Measurements from ENCODE around the gene HPD. TPM values are rescaled to one million over a fixed set of nuclear protein-coding genes. Genes with fewer than 3 reads are reported as not detected.

HPD gene
- total RNA-seq: 1 to 10 TPM in 7 of 9 donors, under 1 TPM in 2; 0.36 to 2.2 (median 1.5) TPM
- 1 to 10 TPM in 1 of 2 donors, under 1 TPM in 1; 0.55 to 1.1 TPM for polyA plus RNA-seq
- long read RNA-seq, donor 1, partial matches to known transcripts: 3 of 3 reads
- long read RNA-seq, donor 1, other reads (novel, unspliced or antisense): 0 of 3 reads
- long read RNA-seq, donor 2, partial matches to known transcripts: 0 of 3 reads
- long read RNA-seq, donor 2, other reads (novel, unspliced or antisense): 2 of 3 reads
- long read RNA-seq, donor 3: 0 reads

DNA sequence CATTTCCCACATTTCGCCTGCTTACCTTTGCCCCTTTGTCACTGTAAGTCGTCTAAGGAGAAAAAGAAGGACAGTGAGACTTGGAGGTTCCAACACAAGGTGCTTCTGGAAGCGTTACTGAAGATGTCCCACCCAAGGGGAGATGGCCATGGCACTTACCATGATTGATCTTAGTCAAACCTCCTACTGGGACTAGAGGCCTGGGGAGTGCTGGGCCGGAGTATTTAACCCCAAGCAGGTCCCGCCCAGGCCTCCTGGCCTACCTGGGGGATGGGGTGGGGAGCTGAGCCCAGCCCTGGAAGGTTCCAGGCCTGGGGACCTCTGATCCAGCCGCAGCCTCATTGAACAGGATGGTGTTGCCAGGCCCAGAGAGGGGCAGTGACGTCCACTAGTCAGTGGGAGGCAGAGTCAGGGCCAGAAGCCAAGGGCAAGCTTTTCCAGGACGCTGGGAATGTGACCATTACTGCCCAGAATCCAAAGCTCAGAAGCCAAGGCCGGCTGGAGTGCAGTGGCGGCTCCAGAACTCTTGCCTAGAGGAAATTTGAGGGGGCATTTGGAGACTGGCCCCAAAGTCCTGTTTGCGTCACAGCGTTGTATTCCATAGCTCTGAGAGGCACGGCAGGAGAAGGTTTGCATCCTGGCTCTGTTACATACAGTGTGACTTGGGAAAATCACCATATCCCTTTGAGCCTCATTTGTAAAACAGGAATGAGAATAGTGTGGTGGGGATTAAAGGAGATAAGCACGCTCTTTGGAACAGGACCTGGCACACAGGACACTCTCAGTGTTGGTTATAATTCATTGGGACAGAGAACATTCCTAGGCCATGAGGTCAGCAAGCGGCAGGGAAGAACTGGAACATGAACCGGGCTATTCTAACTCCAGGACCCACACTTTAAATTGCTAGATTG lies at the start of gene HPD:
TSS of gene HPD (minus strand) at position 198 of the 911 bp plus-strand sequence. CDS start at position 162, 36 bp downstream.
- Histone ChIP-seq H3K4me1 (peaks cover 0 to 19% (median 13%) of the 10 kb centered on the region in 12 donors), H3K27ac (peak within 1 kb of the TSS; percentile 52 to 87 (median 79)), H3K36me3 (no peaks in the 10 kb centered on the region), H3K4me3 (peak within 1 kb of the TSS in 1 of 12 donors; percentile 1), H3K27me3 (no peaks in the 10 kb centered on the region), H3K9me3 (no peaks in the 10 kb centered on the region)
- DNase-seq: peak; percentile 65 to 80 (median 73)
- 49 to 62% (median 53%) methylated on average over 13 to 16 of the region's 16 CpGs for whole genome bisulfite sequencing, 4 donors
- peak; percentile 91 to 94 (median 92) for ATAC-seq
- intact Hi-C loops (cut with DNase I): no loop called here
- TF ChIP-seq, protein P1, sequence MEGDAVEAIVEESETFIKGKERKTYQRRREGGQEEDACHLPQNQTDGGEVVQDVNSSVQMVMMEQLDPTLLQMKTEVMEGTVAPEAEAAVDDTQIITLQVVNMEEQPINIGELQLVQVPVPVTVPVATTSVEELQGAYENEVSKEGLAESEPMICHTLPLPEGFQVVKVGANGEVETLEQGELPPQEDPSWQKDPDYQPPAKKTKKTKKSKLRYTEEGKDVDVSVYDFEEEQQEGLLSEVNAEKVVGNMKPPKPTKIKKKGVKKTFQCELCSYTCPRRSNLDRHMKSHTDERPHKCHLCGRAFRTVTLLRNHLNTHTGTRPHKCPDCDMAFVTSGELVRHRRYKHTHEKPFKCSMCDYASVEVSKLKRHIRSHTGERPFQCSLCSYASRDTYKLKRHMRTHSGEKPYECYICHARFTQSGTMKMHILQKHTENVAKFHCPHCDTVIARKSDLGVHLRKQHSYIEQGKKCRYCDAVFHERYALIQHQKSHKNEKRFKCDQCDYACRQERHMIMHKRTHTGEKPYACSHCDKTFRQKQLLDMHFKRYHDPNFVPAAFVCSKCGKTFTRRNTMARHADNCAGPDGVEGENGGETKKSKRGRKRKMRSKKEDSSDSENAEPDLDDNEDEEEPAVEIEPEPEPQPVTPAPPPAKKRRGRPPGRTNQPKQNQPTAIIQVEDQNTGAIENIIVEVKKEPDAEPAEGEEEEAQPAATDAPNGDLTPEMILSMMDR (IDR thresholded peaks at IDR 0.05): no peak
- TF ChIP-seq POLR2A (IDR thresholded peaks at IDR 0.05): no peak

DNA sequence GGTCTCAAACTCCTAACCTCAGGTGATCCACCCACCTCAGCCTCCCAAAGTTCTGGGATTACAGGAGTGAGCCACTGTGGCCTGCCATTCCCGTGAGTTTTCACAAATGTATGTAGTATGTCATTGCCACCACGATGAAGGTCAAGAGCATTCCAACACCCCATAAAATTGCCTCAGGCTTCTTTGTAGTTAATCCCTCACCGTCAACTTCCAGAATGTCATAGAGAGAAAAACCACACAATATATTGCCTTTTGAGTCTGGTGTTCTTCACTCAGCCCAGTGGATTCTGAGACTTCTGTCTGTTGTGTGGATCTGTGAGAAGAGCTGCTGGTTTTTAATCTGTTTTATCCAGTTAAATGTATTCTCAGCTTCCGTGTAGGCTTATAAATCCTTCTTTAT lies 47.1 kb upstream of the HPD start:
- TF ChIP-seq, protein P1 (IDR thresholded peaks at IDR 0.05): no peak
- TF ChIP-seq POLR2A (IDR thresholded peaks at IDR 0.05): no peak
- intact Hi-C loops (cut with DNase I): no loop called here
- DNase-seq (no peak), ATAC-seq (no peak)
- Histone ChIP-seq H3K36me3 (peaks cover 0 to 99% (median 95%) of the 10 kb centered on the region in 9 donors), H3K9me3 (no peaks in the 10 kb centered on the region), H3K4me1 (no peaks in the 10 kb centered on the region), H3K27ac (no peak overlapping the region), H3K4me3 (no peak overlapping the region), H3K27me3 (no peaks in the 10 kb centered on the region)
- WGBS, 4 donors: 70 to 78% (median 75%) methylated on average over 4 of the region's 4 CpGs

DNA sequence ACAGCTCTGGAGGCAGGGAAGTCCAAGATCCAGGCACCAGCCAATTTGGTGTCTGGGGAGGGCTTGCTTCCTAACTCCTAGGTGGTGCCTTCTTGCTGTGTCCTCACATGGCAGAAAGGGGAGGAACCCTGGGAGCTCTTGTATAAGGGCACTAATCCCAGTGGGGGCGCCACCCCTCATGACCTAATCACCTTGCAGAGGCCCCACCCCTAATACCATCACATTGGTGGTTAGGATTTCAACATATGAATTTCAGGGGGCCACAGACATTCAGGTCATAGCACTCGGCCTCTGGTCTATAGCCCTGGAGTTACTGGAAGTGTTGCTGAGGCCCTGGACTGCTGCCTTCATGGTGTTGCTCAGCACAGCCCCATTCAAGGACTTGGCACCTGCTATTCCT lies 44.5 kb upstream of the HPD start:
- Histone ChIP-seq H3K36me3 (peaks cover 0 to 98% (median 96%) of the 10 kb centered on the region in 9 donors), H3K27me3 (no peaks in the 10 kb centered on the region), H3K27ac (no peak overlapping the region), H3K4me1 (no peaks in the 10 kb centered on the region), H3K4me3 (no peak overlapping the region), H3K9me3 (no peaks in the 10 kb centered on the region)
- WGBS, 4 donors: 94 to 100% (median 94%) methylated on average over 1 to 2 of the region's 2 CpGs
- DNase-seq (no peak), ATAC-seq (peak in 1 of 4 donors; percentile 27)
- intact Hi-C loops (cut with DNase I): no loop called here
- TF ChIP-seq POLR2A (IDR thresholded peaks at IDR 0.05): no peak
- TF ChIP-seq, protein P1 (IDR thresholded peaks at IDR 0.05): no peak

DNA sequence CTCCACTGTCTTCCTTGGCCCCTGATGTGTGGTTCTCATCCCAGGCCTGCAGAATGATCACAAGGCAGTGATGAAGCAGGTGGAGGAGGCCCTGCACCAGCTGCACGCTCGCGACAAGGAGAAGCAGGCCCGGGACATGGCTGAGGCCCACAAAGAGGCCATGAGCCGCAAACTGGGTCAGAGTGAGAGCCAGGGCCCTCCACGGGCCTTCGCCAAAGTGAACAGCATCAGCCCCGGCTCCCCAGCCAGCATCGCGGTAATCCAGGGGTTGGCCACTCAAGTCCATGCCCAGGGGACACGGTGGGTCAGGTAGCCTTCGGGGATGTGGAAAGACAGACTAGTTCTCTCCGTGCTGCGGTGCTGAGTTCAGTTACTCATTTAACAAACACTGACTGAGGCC lies 40.9 kb upstream of the HPD start:
- intact Hi-C loops (cut with DNase I): no loop called here
- Histone ChIP-seq H3K27me3 (no peaks in the 10 kb centered on the region), H3K27ac (no peak overlapping the region), H3K4me1 (no peaks in the 10 kb centered on the region), H3K4me3 (no peak overlapping the region), H3K36me3 (peaks cover 0 to 97% (median 93%) of the 10 kb centered on the region in 9 donors), H3K9me3 (no peaks in the 10 kb centered on the region)
- ATAC-seq (no peak), DNase-seq (no peak)
- 92 to 97% (median 94%) methylated on average over 8 to 14 of the region's 14 CpGs for WGBS, 4 donors
- TF ChIP-seq POLR2A (IDR thresholded peaks at IDR 0.05): no peak
- TF ChIP-seq, protein P1 (IDR thresholded peaks at IDR 0.05): no peak
